ENCODE measurements around the gene LKAAEAR1.

LKAAEAR1 gene

DNA sequence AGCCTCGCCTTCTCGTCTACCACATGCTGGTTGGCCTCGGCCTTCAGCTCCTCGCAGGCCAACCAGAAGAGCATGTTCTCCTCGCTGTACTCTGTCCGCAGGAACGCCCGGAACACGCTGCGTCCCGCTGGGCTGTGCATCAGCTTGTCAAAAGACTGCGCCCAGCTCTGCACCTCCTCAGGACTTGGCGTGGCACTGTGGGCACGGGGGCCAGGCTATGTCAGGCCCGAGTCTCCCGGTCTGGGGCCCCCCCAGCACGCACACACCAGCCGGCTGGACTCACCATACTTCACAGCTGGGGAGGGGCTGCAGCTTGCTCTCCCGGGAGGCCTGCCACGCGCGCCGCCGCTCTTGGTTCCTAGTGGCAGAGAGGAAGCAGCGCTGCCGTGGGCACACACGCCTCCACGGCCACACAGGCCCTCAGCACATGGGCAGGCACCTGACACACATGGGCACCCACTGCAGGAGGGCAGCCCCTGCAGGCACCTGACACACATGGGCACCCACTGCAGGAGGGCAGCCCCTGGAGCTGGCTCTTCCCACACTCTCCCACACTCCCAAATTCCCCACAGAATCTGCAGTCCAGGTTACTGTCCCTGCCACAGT is 9.9 kb downstream of the LKAAEAR1 start:
- DNase-seq (ENCODE audit: low read depth in 2 of 2), result no peak
- TF ChIP-seq, protein P1, sequence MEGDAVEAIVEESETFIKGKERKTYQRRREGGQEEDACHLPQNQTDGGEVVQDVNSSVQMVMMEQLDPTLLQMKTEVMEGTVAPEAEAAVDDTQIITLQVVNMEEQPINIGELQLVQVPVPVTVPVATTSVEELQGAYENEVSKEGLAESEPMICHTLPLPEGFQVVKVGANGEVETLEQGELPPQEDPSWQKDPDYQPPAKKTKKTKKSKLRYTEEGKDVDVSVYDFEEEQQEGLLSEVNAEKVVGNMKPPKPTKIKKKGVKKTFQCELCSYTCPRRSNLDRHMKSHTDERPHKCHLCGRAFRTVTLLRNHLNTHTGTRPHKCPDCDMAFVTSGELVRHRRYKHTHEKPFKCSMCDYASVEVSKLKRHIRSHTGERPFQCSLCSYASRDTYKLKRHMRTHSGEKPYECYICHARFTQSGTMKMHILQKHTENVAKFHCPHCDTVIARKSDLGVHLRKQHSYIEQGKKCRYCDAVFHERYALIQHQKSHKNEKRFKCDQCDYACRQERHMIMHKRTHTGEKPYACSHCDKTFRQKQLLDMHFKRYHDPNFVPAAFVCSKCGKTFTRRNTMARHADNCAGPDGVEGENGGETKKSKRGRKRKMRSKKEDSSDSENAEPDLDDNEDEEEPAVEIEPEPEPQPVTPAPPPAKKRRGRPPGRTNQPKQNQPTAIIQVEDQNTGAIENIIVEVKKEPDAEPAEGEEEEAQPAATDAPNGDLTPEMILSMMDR (IDR thresholded peaks at IDR 0.05; ENCODE audit: low read depth, low read length), result no peak
- H3K4me3 ChIP-seq (replicated peaks in 1 of 2; ENCODE audit: low read depth in 2 of 2, low read length in 2 of 2), result no peak overlapping the region

DNA sequence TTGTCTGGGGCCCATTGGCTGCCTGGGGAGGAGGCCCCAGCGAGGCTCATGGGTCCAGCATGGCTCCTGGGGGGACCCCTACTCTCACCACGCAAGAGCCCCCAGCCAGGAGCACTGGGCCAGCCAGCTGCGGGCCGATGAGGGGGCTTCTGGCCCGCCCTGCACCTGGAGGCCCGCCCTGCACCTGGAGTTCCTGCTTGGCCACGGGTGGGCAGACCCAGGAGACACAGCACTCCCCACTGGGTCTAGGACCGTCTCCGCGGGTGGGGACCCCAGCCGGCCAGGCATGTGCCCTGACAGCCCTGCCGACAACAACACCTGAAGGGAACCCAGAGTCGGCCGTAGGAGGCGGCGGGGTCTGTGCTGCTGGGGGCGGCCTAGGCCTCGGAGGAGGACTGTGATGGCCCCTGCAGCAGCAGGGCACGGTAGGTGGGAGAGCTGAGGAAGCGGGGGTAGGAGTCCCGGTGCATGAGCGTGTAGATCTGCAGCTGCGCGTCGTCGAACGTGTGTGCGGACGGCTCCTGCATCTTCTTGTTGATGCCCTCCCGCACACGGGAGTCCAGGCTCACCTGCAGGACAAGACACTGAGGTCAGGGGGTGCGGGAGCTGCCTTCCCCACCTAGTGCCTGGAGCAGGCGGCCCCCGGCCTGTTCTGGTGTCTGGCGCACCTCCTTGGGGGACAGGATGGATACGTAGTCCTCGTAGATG is 10.6 kb downstream of the LKAAEAR1 start:
- no peak overlapping the region for H3K4me3 ChIP-seq (replicated peaks in 1 of 2; ENCODE audit: low read depth in 2 of 2, low read length in 2 of 2)
- TF ChIP-seq, protein P1 (IDR thresholded peaks at IDR 0.05; ENCODE audit: low read depth, low read length), result no peak

DNA sequence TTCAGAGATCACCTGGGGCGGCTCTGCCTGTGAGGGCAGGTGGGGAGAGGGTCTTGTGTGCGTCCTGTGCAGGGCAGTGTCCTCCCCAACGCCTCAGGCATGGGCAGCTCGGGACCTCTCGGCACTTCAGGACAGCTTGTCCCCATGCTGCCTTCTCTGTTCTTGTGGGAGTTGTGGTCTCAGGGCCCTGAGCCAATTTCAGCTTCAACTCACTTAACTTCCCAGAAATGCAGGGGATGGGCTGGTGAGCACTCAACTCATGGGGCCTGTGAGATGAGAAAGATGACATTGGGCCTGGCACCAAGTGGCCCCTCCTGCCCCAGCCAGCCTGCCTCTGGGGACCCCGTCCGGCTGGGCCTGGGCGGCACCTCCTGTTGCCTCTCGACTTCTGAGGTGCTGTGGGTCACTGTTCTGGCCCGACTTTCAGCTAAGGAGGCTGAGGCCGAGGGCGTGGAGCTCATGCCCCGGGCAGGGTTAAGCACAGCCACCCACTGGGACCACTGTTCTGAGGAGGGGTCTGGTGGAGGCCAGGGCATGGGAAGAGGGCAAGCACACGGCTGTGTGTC is 11.6 kb downstream of the LKAAEAR1 start:
- TF ChIP-seq, protein P1 (IDR thresholded peaks at IDR 0.05; ENCODE audit: low read depth, low read length), result no peak
- no peak for DNase-seq (ENCODE audit: low read depth in 2 of 2)
- H3K4me3 ChIP-seq (replicated peaks in 1 of 2; ENCODE audit: low read depth in 2 of 2, low read length in 2 of 2), result no peak overlapping the region

More for the DNA sequence above, 10.6 kb downstream of the LKAAEAR1 start:
- no peak for DNase-seq (ENCODE audit: low read depth in 2 of 2)

DNA sequence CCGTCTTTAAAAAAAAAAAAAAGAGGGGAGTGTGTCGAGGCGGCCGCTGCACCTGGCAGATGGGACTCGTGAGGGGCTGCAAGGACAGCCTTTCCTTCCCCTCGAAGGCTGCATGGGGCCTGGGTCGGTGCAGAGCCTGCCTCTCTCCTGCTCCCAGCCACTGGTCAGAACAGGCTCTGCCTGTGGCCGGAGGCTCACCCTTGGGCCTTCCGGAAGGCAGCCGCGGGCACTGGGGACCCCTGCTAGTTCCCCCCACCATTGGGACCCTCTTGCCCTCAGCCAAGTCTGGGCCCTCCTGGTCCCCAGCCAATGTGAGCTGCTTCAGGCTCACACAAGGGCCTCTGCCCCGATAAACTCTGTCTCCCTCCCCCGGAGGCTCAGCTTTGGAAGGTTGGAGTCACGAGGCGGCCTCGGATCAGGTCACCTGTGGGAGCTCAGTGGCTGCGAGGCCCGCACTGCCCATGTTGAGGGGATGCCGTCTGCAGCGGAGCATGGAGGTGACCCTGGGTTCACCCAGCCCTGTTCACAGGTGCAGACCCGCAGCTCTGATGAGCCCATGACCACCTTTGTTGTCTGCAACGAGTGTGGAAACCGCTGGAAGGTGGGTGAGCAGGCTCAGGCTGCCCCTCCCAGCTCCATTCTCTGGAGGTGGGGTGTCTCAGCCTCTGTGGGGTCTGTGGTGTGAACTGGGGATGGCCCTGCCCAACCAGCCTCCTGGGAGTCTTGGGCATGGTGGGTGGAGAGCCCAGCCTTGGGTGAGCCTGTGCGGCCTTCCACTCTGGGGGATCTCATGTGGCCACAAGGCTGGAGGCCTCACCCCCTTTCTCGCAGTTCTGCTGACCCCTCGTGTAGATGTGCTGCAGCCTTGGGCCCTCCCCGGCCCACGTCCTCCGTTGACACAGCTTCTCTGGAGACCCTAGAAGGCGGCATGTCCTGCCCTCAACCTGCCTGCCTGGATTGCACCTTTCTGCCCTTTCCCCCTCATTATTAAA is 12.6 kb downstream of the LKAAEAR1 start:
- TF ChIP-seq, protein P1 (IDR thresholded peaks at IDR 0.05; ENCODE audit: low read depth, low read length), result no peak
- no peak for DNase-seq (ENCODE audit: low read depth in 2 of 2)
- H3K4me3 ChIP-seq (replicated peaks in 1 of 2; ENCODE audit: low read depth in 2 of 2, low read length in 2 of 2), result no peak overlapping the region

DNA sequence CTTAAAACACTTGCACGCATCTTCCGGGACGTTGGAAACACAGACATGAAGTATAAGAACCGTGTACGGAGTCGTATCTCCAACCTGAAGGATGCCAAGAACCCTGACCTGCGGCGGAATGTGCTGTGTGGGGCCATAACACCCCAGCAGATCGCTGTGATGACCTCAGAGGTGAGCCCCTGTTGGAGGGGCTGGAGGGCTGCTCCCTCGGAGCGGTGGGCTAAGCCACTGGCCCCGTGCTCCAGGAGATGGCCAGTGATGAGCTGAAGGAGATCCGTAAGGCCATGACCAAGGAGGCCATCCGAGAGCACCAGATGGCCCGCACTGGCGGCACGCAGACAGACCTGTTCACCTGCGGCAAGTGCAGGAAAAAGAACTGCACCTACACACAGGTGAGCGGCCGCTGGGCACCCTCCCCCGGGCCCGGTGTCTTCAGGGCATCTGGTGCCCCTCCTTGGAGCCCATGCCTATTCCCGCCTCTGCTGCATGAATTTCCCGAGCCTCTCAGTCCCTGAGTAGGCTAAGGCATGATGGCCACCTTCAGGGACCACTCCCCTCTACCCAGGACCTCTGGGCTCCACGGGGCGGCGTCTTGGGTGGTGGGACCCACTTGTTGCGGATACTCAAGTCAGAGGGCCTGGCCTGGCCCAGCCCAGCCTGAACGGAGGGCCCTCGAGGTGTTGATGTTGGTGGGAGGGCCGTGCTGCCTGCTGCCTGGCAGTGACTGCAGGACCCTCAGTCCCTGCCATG is 13.8 kb downstream of the LKAAEAR1 start:
- TF ChIP-seq, protein P1 (IDR thresholded peaks at IDR 0.05; ENCODE audit: low read depth, low read length), result no peak
- no peak for DNase-seq (ENCODE audit: low read depth in 2 of 2)
- H3K4me3 ChIP-seq (replicated peaks in 1 of 2; ENCODE audit: low read depth in 2 of 2, low read length in 2 of 2), result no peak overlapping the region

All from cardiac fibroblast (primary cell).